ENCODE measurements around the gene PCSK9. TPM values are rescaled to one million over a fixed set of nuclear protein-coding genes. Genes with fewer than 3 reads are reported as not detected.
A peak's percentile ranks its signal among the peaks of the same experiment; 100 is the strongest.

The PCSK9 gene
- total RNA-seq, 1 donor from 2014 or later, result 4.1 TPM

- no peak for DNase-seq
Measured at GRCh38 chr1:55060133-55060999, 21.0 kb downstream of the PCSK9 start.

- DNase-seq, result no peak
Measured at GRCh38 chr1:55061000-55061705, 21.8 kb downstream of the PCSK9 start.

GRCh38 chr1:55061706-55062321 lies 22.5 kb downstream of the PCSK9 start:
- DNase-seq, result no peak

- no peak for DNase-seq
Measured at GRCh38 chr1:55062801-55063576, 23.6 kb downstream of the PCSK9 start.

GRCh38 chr1:55063577-55063942 lies 24.2 kb downstream of the PCSK9 start:
- no peak for DNase-seq

GRCh38 chr1:55064071-55064581 lies 24.8 kb downstream of the PCSK9 start:
- DNase-seq, result no peak

- no peak for DNase-seq
Measured at GRCh38 chr1:55064861-55065263, 25.5 kb downstream of the PCSK9 start.

GRCh38 chr1:55065648-55066047 lies 26.3 kb downstream of the PCSK9 start:
- DNase-seq, result no peak

- peak; percentile 77 for DNase-seq
Measured at GRCh38 chr1:55067022-55067778, 27.9 kb downstream of the PCSK9 start.

GRCh38 chr1:55067914-55068313 lies 28.6 kb downstream of the PCSK9 start:
- no peak for DNase-seq

- no peak for DNase-seq
Measured at GRCh38 chr1:55068638-55069037, 29.3 kb downstream of the PCSK9 start.

- DNase-seq, result no peak
Measured at GRCh38 chr1:55069280-55069679, 29.9 kb downstream of the PCSK9 start.

GRCh38 chr1:55070293-55071164 lies 31.2 kb downstream of the PCSK9 start:
- DNase-seq, result no peak

GRCh38 chr1:55071477-55071876 lies 32.1 kb downstream of the PCSK9 start:
- DNase-seq, result no peak

GRCh38 chr1:55073187-55073916 lies 34.0 kb downstream of the PCSK9 start:
- no peak for DNase-seq

GRCh38 chr1:55074455-55074854 lies 35.1 kb downstream of the PCSK9 start:
- DNase-seq, result no peak

GRCh38 chr1:55076356-55076755 lies 37.0 kb downstream of the PCSK9 start:
- no peak for DNase-seq

GRCh38 chr1:55078470-55078869 lies 39.1 kb downstream of the PCSK9 start:
- no peak for DNase-seq

GRCh38 chr1:55079651-55080050 lies 40.3 kb downstream of the PCSK9 start:
- no peak for DNase-seq

Data from occipital lobe (tissue), 2 donors.